Hippocampal formation (tissue), 2 donors: Measurements from ENCODE around the gene CDPF1.

ENCODE experiments used
- DNase-seq, 2 donors: peaks; one replicate each; lab custom pipeline; 2025; lab: John Stamatoyannopoulos, UW

CDPF1 gene

GRCh38 chr22:46250035-46250782 is at the start of gene CDPF1:
CDPF1 (minus strand) TSS chr22:46250293; CDS start chr22:46248284, 2,009 bp downstream.
- DNase-seq = peak; percentile 59 to 90

DNA sequence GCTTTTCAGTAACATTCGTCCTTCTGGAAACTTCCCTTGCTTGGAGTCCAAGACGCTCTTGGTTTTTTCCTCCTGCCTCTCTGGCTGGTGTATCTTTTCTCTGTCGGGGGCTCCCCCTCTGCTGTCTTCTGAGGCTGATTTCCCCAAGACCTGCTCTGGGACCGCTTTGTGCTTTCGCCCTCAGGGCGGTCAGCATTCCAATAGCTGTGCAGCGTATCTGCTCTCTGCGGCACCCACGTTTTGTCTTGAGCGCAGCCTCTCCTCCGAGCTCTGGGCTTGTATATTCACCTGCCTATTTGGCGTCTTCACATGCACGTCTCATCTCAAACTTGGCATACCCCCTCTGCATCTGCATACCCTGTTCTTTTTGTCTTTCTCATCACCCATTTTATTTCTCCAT is 49.0 kb upstream of the CDPF1 start:
- no peak for DNase-seq

DNA sequence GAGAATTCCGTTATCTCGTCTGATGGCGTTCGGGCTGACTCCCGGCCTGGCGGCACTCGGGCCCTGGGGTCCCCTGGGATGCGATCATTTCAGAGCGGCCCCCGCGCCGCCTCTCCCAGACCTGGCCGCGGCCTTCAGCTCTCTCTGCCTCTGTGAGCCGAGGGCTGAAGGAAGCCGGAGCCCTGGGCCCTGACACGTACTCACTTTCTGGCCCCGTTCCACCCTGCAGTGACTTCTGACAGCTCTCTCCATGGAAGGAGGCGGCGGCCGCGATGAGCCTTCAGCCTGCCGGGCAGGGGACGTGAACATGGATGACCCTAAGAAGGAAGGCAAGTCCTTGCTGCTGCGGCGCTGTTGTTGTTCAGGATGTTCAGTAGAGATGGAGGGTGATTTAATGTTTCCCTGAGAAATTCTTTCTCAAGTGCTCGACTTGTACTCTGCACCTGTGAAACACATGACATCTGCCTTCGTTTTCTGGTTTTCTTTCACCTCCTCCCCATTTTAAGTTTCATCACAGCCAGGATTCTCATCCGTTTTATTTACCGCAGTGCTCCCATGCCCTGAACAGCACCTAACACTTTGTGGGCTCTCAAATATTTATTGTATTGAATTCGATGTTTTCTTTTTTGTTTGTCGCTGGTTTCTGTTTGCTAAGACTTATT is 47.2 kb upstream of the CDPF1 start:
- no peak for DNase-seq

DNA sequence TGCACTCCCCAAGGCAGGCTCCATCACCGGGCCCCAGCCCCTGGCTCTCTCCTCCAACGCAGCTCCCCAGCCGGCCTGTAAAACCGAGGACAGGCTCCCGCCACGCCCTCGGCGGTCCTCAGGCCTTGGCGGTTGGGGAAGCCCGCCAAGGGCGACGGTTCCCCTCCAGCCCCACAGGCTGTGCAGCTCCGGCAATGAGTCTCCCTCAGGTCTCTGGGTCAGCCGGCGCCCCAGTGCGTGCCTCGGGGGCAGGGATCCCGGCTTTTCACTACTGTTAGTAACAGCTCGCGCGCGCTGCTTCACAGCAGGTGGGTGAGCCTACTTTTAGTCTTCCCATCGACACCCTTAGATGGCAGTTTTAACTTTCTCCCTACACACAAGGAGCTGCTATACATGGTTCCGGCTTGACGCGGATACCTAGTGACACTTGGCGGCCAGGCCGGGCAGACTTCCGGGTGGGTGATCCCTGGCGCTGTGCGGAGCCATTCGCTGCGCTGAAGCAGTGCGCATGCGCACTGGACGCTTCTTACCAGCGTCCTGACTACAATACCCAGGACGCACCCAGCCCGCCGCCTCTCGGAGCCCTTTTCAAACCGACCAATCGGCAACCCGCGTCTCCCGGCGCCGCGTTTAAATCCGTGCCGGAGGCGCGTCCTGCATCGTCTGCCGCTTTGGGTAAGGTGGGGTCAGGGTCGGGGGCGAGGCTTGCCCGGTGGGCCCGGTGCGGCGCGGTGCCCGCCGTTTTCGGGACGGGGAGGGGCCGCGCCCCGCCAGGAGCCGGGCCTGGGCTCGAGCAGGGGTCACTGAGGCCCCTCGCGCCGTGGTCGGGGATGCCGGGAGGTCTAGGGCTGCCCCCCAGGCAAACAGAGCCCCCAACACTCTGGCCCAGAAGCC is 46.4 kb upstream of the CDPF1 start, which contains the start of gene GTSE1:
Gene GTSE1 (plus strand): TSS at position 614 of the 894 bp plus-strand sequence. CDS start 531 bp downstream, outside the sequence.
- DNase-seq = peak; percentile 94 to 97

- no peak for DNase-seq
Measured at GRCh38 chr22:46295277-46295971, 45.3 kb upstream of the CDPF1 start.

DNA sequence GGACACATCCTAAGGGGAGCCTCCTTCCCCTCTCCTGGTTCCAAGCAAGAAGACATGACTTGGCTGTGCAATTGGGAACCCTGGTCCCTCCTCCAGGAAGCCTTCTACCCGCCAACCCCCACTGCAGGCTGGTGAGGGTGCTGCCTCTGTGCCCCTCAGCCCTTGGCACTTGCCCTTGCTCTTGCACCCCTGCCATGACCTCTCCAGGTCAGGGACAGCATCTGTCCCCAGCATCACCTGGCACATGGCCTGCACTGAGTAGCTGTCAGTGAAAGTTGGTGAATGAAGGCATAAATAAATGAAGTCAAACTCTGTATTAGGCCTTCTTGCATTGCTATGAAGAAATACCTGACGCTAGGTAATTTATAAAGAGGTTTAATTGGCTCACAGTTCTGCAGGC is 44.7 kb upstream of the CDPF1 start:
- DNase-seq = no peak

DNA sequence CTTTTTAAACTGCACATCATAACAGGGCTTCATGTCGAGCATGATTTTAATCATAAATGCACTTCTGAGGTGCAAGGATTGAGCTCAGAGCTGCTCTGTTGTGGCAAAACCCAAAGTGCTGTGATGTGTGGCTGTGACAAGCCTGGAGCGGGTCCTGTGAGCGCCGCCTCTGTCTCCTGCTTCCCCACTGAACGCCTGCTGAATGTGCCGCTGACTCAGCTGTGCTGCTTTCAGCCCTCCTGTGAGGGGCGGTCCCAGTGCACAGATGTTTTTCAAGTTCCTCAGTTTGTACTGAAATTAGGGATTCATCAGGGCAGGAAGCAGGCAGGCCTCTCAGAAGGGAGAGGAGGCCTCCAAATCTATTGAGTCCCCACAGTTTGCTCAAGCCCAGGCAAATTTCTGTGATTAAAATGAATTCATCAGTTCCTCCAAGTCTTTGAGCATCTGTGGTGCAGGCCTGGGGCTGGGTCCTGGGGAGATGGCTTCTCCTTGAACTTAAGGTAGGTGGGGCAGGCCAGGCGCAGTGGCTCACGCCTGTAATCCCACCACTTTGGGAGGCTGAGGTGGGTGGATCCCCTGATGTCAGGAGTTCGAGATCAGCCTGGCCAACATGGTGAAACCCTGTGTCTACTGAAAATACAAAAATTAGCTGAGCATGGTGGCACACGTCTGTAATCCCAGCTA is 43.6 kb upstream of the CDPF1 start:
- DNase-seq = peak; percentile 5 to 22

GRCh38 chr22:46292732-46293131 is 42.6 kb upstream of the CDPF1 start:
- DNase-seq = no peak

GRCh38 chr22:46292173-46292572 is 42.1 kb upstream of the CDPF1 start:
- DNase-seq = no peak

GRCh38 chr22:46290843-46291785 is 41.0 kb upstream of the CDPF1 start:
- no peak for DNase-seq

- DNase-seq = no peak
Measured at GRCh38 chr22:46290121-46290842, 40.2 kb upstream of the CDPF1 start.

DNA sequence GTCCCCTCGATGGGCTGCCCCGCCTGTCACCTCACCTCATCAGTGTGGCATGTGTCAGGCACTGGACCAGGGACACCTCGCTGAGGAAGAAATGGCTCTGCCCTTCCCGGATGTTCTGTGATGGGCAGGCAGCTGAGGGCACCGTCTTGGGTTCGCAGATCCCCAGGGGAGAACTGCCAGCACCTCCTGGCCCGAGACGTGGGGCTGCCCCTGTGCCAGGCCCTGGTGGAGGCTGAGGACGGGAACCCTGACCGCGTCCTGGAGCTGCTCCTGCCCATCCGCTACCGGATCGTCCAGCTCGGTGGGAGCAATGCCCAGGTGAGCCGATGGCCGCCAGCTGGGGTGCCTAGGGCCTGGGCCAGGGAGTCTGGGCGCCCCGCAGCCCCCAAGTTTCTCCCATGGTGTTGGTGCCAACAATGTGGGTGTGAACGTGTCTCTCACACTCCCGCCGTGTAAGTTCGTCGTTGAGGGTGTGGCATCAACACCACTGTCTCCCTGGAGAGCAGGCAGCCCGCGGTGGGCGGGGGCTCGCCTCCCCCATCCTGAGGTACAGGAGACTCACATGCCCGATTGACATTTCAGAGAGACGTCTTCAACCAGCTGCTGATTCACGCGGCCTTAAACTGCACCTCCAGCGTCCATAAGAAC is 39.3 kb upstream of the CDPF1 start:
- no peak for DNase-seq

GRCh38 chr22:46288846-46289243 is 38.8 kb upstream of the CDPF1 start:
- no peak for DNase-seq

GRCh38 chr22:46287873-46288751 is 38.0 kb upstream of the CDPF1 start:
- DNase-seq = no peak

- no peak for DNase-seq
Measured at GRCh38 chr22:46286941-46287872, 37.1 kb upstream of the CDPF1 start.

GRCh38 chr22:46286006-46286405 is 35.9 kb upstream of the CDPF1 start:
- no peak for DNase-seq
